B cell (primary cell): ENCODE measurements around the gene SPACA4. TPM values are rescaled to one million over a fixed set of nuclear protein-coding genes. Genes with fewer than 3 reads are reported as not detected.
A peak's percentile ranks its signal among the peaks of the same experiment; 100 is the strongest.

Experiments used
- ATAC-seq: fragments of 200-7000 bp; cut with Tn5 transposase; one replicate; pipeline ENCODE4 v1.10.0; 2021; ENCODE audit warnings: low read depth, mild to moderate bottlenecking, moderate number of reproducible peaks, moderate library complexity
- CTCF ChIA-PET: fragments of 350-600 bp; sonication (Branson Sonifier 250); formaldehyde crosslinking; loops from one replicate; lab custom pipeline; 2021; ENCODE audit warnings: antibody characterized with exemption, inconsistent platforms; lab: Charles Lee
- POLR2A ChIA-PET: fragments of 350-600 bp; sonication (Branson Sonifier 250); formaldehyde crosslinking; loops from one replicate; lab custom pipeline; 2021; ENCODE audit warnings: antibody characterized with exemption; lab: Charles Lee
- DNase-seq: peaks from one replicate; pipeline ENCODE4 v3.0.0; 2013
- H2AFZ ChIP-seq: 2 replicates; pipeline ENCODE4 v1.6.1; 2012; ENCODE audit warnings: mild to moderate bottlenecking, low read depth, low read length; ENCODE audit not compliant: insufficient read depth, poor library complexity, severe bottlenecking
- H3K27ac ChIP-seq, 2 donors: 1 replicate in 1 of 2; 2 replicates in 1 of 2; pipeline ENCODE4 v1.5.1; 2012 to 2013; ENCODE audit warnings: low read length in 2 of 2, mild to moderate bottlenecking in 2 of 2, moderate library complexity in 1 of 2
- H3K27me3 ChIP-seq, 4 experiments: fragments of 200-600 bp in 1 of 4; sonication (generic) in 1 of 4; replicated peaks in 1 of 4; 1 replicate in 2 of 4; 2 replicates in 2 of 4; pipeline versions ENCODE4 v1.6.1 to v1.7.0; 2013 to 2016; ENCODE audit warnings: low read length in 3 of 4, mild to moderate bottlenecking in 2 of 4, mixed read lengths in 1 of 4, moderate library complexity in 1 of 4; ENCODE audit not compliant: insufficient read depth in 4 of 4, control insufficient read depth in 3 of 4; ENCODE audit errors: control extremely low read depth in 1 of 4
- H3K36me3 ChIP-seq, 2 experiments: replicated peaks in 1 of 2; 1 replicate in 1 of 2; 2 replicates in 1 of 2; pipeline versions ENCODE4 v1.6.1 to v1.7.1; 2013; ENCODE audit warnings: low read length in 1 of 2; ENCODE audit not compliant: insufficient read depth in 2 of 2, control insufficient read depth in 1 of 2; ENCODE audit errors: control extremely low read depth in 1 of 2, extremely low read depth in 1 of 2
- H3K4me1 ChIP-seq, 2 donors: fragments of 200-600 bp in 1 of 2; sonication (generic) in 1 of 2; 1 replicate in 1 of 2; 2 replicates in 1 of 2; pipeline versions ENCODE4 v1.5.1 to v1.6.1; 2013 to 2017; ENCODE audit warnings: low read length in 2 of 2; ENCODE audit not compliant: control insufficient read depth in 2 of 2, insufficient read depth in 2 of 2
- H3K4me2 ChIP-seq: replicated peaks from 2 replicates; pipeline ENCODE3; 2012; ENCODE audit warnings: mild to moderate bottlenecking, low read depth, low read length; ENCODE audit not compliant: poor library complexity, severe bottlenecking
- H3K4me3 ChIP-seq, 5 experiments: fragments of 200-600 bp in 1 of 5; sonication (generic) in 1 of 5; 1 replicate in 3 of 5; 2 replicates in 2 of 5; pipeline versions ENCODE4 v1.5.1 to v1.7.0; 2011 to 2016; ENCODE audit warnings: low read length in 4 of 5, mild to moderate bottlenecking in 4 of 5, low read depth in 2 of 5, control low read depth in 1 of 5, moderate library complexity in 1 of 5; ENCODE audit not compliant: insufficient read depth in 1 of 5; ENCODE audit errors: control extremely low read depth in 1 of 5, extremely low read depth in 1 of 5
- H3K79me2 ChIP-seq: fragments of 200-600 bp; sonication (generic); one replicate; pipeline ENCODE4 v1.6.0; 2016; ENCODE audit warnings: low read length; ENCODE audit not compliant: control insufficient read depth, insufficient read depth
- H3K9ac ChIP-seq: fragments of 200-600 bp; sonication (generic); 2 replicates; pipeline ENCODE4 v1.6.1; 2017; ENCODE audit warnings: mild to moderate bottlenecking, low read length, moderate library complexity
- H3K9me3 ChIP-seq, 3 donors: one replicate each; pipeline versions ENCODE4 v1.6.1 to v1.7.1; 2013; ENCODE audit warnings: low read length in 2 of 3; ENCODE audit not compliant: control insufficient read depth in 2 of 3, insufficient read depth in 1 of 3; ENCODE audit errors: control extremely low read depth in 1 of 3
- H4K20me1 ChIP-seq: 2 replicates; pipeline ENCODE4 v1.6.0; 2012; ENCODE audit warnings: mild to moderate bottlenecking, low read length; ENCODE audit not compliant: insufficient read depth, control insufficient read depth, poor library complexity, severe bottlenecking
- H3K27ac Mint-ChIP-seq: one replicate; pipeline ENCODE4 v1.8.0; 2021; ENCODE audit warnings: mixed read lengths
- H3K27me3 Mint-ChIP-seq: one replicate; pipeline ENCODE4 v1.8.0; 2021; ENCODE audit warnings: mixed read lengths
- H3K4me1 Mint-ChIP-seq: one replicate; pipeline ENCODE4 v1.8.0; 2021; ENCODE audit warnings: mixed read lengths
- H3K4me3 Mint-ChIP-seq: one replicate; pipeline ENCODE4 v1.8.0; 2021; ENCODE audit warnings: mixed read lengths
- H3K9me3 Mint-ChIP-seq: one replicate; pipeline ENCODE4 v1.8.0; 2022; ENCODE audit warnings: mixed read lengths; ENCODE audit not compliant: insufficient read depth
- EZH2 ChIP-seq: IDR thresholded peaks from 2 replicates; pipeline ENCODE4 v1.6.1; 2012; ENCODE audit warnings: borderline replicate concordance, low read depth, mild to moderate bottlenecking, moderate library complexity, low read length; ENCODE audit not compliant: insufficient read depth, poor library complexity, severe bottlenecking
- WGBS: methylation state at CpG from one replicate; pipeline ENCODE4 v1.1.5; 2013; ENCODE audit warnings: missing lambda C conversion rate; ENCODE audit not compliant: insufficient coverage; 5-methylcytosine and 5-hydroxymethylcytosine counted together
- intact Hi-C: fragments of 100-400 bp; cut with micrococcal nuclease; formaldehyde crosslinking; loops from one replicate; pipeline ENCODE4 v1.10.0; 2022
- polyA plus RNA-seq: library from polyadenylated mRNA; depleted of rRNA; stranded (reverse); fragments of >200 nt; gene quantifications from 2 replicates; pipeline ENCODE4 v1.2.3, GENCODE V29; 2012
- total RNA-seq, 2 donors: library from RNA; stranded (reverse); fragments of 120-200 nt in 1 of 2; gene quantifications; 1 replicate in 1 of 2; 2 replicates in 1 of 2; pipeline versions ENCODE4 v1.2.3 to v1.2.4, GENCODE V29; 2013 to 2022
- TF ChIP-seq, protein P1 (sequence below): fragments of 200-600 bp; IDR thresholded peaks from one replicate; pipeline ENCODE4 v1.8.0; 2022; ENCODE audit warnings: antibody characterized with exemption, mild to moderate bottlenecking

SPACA4 gene
- total and polyA plus RNA-seq, 2 donors (not counting 1 experiment from before 2014, with no cell fraction given) = not detected

DNA sequence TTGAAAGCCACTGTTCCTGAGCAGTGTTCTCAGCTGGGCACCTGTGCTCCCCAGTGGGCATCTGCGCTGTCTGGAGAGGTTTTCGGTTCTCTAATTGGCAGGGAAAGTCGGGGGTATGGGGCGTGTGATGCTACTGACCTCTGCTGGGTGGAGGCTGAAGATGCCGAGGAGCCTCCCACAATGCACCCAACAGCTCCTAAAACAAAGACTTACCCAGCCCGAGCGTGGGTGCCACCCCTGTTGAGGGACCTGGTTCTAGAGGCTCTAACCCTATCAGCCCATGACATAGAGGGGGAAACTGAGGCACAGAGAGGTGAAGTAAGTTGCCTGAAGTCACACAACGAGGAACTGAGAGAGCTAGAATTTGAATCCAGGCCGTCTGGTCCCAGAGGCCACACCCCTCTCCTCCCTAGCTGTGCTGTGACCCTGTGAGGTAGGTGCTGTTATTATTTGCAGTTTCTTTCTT, 2.3 kb downstream of the SPACA4 start:
- Histone ChIP-seq H3K9ac (peak overlapping the region; percentile 8), H3K9me3 (no peaks in the 10 kb centered on the region), H3K27me3 (no peaks in the 10 kb centered on the region), H3K4me3 (peak overlapping the region in 1 of 5 experiments; percentile 25), H3K4me2 (peak overlapping the region; percentile 63), H3K79me2 (no peaks in the 10 kb centered on the region), H3K36me3 (no peaks in the 10 kb centered on the region), H3K4me1 (peaks cover 0 to 8% of the 10 kb centered on the region in 2 donors), H4K20me1 (no peaks in the 10 kb centered on the region), H3K27ac (peak overlapping the region in 1 of 2 donors; percentile 4), H2AFZ (peak overlapping the region; percentile 64)
- no CpG with 5 or more reads among the region's 9 CpGs for WGBS
- peaks cover 6% of the 10 kb centered on the region for H3K4me1 Mint-ChIP-seq
- no peaks in the 10 kb centered on the region for H3K27me3 Mint-ChIP-seq
- H3K27ac Mint-ChIP-seq = peak overlapping the region; percentile 90
- intact Hi-C loops = loop anchor here (1.0 to 2.0 kb wide), 7 partner anchors 10 to 289 kb away; partner anchors contain the start of genes KDELR1, RPL18 and SPHK2
- peak overlapping the region; percentile 67 for H3K4me3 Mint-ChIP-seq
- POLR2A ChIA-PET = interaction anchor here (0.6 to 1.2 kb wide), 5 partner anchors 10 to 253 kb away, joined by 3 to 17 read pairs (median 4); partner anchors contain the start of genes RPL18 and SPHK2
- no peaks in the 10 kb centered on the region for H3K9me3 Mint-ChIP-seq
- TF ChIP-seq, protein P1, sequence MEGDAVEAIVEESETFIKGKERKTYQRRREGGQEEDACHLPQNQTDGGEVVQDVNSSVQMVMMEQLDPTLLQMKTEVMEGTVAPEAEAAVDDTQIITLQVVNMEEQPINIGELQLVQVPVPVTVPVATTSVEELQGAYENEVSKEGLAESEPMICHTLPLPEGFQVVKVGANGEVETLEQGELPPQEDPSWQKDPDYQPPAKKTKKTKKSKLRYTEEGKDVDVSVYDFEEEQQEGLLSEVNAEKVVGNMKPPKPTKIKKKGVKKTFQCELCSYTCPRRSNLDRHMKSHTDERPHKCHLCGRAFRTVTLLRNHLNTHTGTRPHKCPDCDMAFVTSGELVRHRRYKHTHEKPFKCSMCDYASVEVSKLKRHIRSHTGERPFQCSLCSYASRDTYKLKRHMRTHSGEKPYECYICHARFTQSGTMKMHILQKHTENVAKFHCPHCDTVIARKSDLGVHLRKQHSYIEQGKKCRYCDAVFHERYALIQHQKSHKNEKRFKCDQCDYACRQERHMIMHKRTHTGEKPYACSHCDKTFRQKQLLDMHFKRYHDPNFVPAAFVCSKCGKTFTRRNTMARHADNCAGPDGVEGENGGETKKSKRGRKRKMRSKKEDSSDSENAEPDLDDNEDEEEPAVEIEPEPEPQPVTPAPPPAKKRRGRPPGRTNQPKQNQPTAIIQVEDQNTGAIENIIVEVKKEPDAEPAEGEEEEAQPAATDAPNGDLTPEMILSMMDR = peak; percentile 69
- no peak for TF ChIP-seq EZH2
- DNase-seq (peak; percentile 87), ATAC-seq (peak; percentile 97)
- CTCF ChIA-PET = interaction anchor here (0.5 to 4.8 kb wide), 31 partner anchors 9 to 1056 kb away, joined by 3 to 51 read pairs (median 4); partner anchors contain the start of genes CA11, GRWD1, KDELR1 and RPL18

DNA sequence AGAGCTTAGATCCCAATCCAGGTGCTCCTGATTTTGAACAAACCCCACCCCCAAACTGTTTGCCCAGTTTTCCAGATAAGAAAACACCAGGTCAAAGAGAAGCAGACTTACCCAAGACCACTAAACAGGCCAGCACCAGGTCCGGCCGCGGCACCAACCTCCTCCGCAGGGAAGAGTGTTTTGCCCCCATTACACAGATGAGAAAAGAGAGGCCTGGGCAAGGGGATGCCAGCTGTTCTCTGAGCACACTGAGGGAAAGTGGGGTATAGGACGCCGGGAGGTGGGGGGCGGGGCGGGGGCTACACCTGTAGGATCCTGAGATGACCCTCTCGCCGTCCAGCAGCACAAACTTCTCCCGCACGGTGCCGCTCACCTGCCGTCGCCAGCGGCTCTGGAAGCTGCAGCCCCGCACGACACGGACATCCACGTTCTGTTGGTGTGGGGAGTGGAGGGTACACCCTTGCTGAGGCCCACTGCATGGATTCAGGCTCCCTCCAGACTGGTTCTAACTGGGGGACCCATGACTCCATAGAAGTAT, 3.1 kb downstream of the SPACA4 start:
- intact Hi-C loops = loop anchor here (2.0 kb wide), 3 partner anchors 51 to 275 kb away; partner anchors contain the start of gene KDELR1
- H3K27me3 ChIP-seq = no peaks in the 10 kb centered on the region
- Mint-ChIP-seq H3K9me3 (no peaks in the 10 kb centered on the region), H3K27ac (no peak overlapping the region), H3K27me3 (no peaks in the 10 kb centered on the region), H3K4me1 (peaks cover 10% of the 10 kb centered on the region), H3K4me3 (no peak overlapping the region)
- H3K79me2 ChIP-seq = no peaks in the 10 kb centered on the region
- no peak overlapping the region for H3K27ac ChIP-seq
- DNase-seq = no peak
- WGBS = 97% methylated on average over 16 of the region's 20 CpGs
- peaks cover 0 to under 1% of the 10 kb centered on the region in 2 experiments for H3K36me3 ChIP-seq
- H2AFZ ChIP-seq = no peak overlapping the region
- CTCF ChIA-PET = interaction anchor here (0.6 to 4.8 kb wide), 21 partner anchors 8 to 1057 kb away, joined by 3 to 51 read pairs (median 5); partner anchors contain the start of genes CA11, KDELR1, RPL18 and SPHK2
- peaks cover 0 to 8% of the 10 kb centered on the region in 2 donors for H3K4me1 ChIP-seq
- H3K4me3 ChIP-seq = no peak overlapping the region
- no peak overlapping the region for H3K9ac ChIP-seq
- peaks cover 1% of the 10 kb centered on the region for H4K20me1 ChIP-seq
- TF ChIP-seq, protein P1 = no peak
- TF ChIP-seq EZH2 = no peak
- H3K4me2 ChIP-seq = no peak overlapping the region
- ATAC-seq = no peak
- POLR2A ChIA-PET = interaction anchor here (0.6 to 1.2 kb wide), 4 partner anchors 9 to 119 kb away, joined by 3 to 17 read pairs (median 5); partner anchors contain the start of genes RPL18 and SPHK2
- no peaks in the 10 kb centered on the region for H3K9me3 ChIP-seq
